GM18526 (cell line): ENCODE results near the gene COL6A3.

Experiments
- POLR2A ChIP-seq: IDR thresholded peaks from 3 replicates; pipeline ENCODE4 v1.6.1; 2011; ENCODE audit not compliant: insufficient read length; ENCODE audit errors: extremely low read depth

COL6A3 gene

GRCh38 chr2:237310515-237311114 is 103.3 kb downstream of the COL6A3 start:
- TF ChIP-seq POLR2A: no peak

- TF ChIP-seq POLR2A: no peak
Observed at GRCh38 chr2:237309416-237309815, 104.5 kb downstream of the COL6A3 start.

GRCh38 chr2:237309011-237309410 is 105.0 kb downstream of the COL6A3 start:
- TF ChIP-seq POLR2A: no peak

GRCh38 chr2:237307474-237307873 is 106.5 kb downstream of the COL6A3 start:
- no peak for TF ChIP-seq POLR2A

- TF ChIP-seq POLR2A: no peak
Observed at GRCh38 chr2:237306787-237307170, 107.2 kb downstream of the COL6A3 start.

- TF ChIP-seq POLR2A: no peak
Observed at GRCh38 chr2:237306083-237306786, 107.7 kb downstream of the COL6A3 start.

GRCh38 chr2:237305579-237305978 is 108.4 kb downstream of the COL6A3 start:
- no peak for TF ChIP-seq POLR2A

- TF ChIP-seq POLR2A: no peak
Observed at GRCh38 chr2:237304763-237305514, 109.0 kb downstream of the COL6A3 start.

GRCh38 chr2:237301595-237301994 is 112.4 kb downstream of the COL6A3 start:
- TF ChIP-seq POLR2A: no peak

GRCh38 chr2:237300739-237301138 is 113.2 kb downstream of the COL6A3 start:
- TF ChIP-seq POLR2A: no peak

GRCh38 chr2:237299906-237300305 is 114.1 kb downstream of the COL6A3 start:
- TF ChIP-seq POLR2A: no peak

- no peak for TF ChIP-seq POLR2A
Observed at GRCh38 chr2:237298151-237299118, 115.5 kb downstream of the COL6A3 start.

- no peak for TF ChIP-seq POLR2A
Observed at GRCh38 chr2:237297421-237298150, 116.4 kb downstream of the COL6A3 start.

- no peak for TF ChIP-seq POLR2A
Observed at GRCh38 chr2:237296756-237297155, 117.2 kb downstream of the COL6A3 start.
